Panc1 (cell line): Measurements from ENCODE around the gene SLC4A8. TPM values are rescaled to one million over a fixed set of nuclear protein-coding genes. Genes with fewer than 3 reads are reported as not detected.

Experiments
- ATAC-seq: fragments of 200-7000 bp; cut with Tn5 transposase; 2 replicates; pipeline ENCODE4 v1.9.1; 2020; ENCODE audit warnings: mild to moderate bottlenecking, moderate library complexity
- BruUV-seq: library from RNA; stranded (reverse); fragments of 400-500 nt; replicated peaks from 2 replicates; lab custom pipeline; 2021; lab: Mats Ljungman, UMichigan
- CTCF ChIA-PET: fragments of 300-600 bp; sonication (Branson Sonifier 250); formaldehyde crosslinking; loops from one replicate; lab custom pipeline; 2022; ENCODE audit warnings: antibody characterized with exemption; lab: Charles Lee
- POLR2A ChIA-PET: fragments of 300-600 bp; sonication (Branson Sonifier 250); formaldehyde crosslinking; loops from one replicate; lab custom pipeline; 2022; ENCODE audit warnings: antibody characterized with exemption; lab: Charles Lee
- DNase-seq: peaks from one replicate; pipeline ENCODE4 v3.0.0-alpha.2; 2010; ENCODE audit warnings: low read depth, low spot score
- H3K27ac ChIP-seq: 2 replicates; pipeline ENCODE4 v1.5.1; 2011; ENCODE audit warnings: mild to moderate bottlenecking, low read length, inconsistent platforms
- H3K27me3 ChIP-seq: fragments of 200-500 bp; sonication (Bioruptor generic); 2 replicates; pipeline ENCODE4 v1.6.0; 2014; ENCODE audit warnings: low read length, inconsistent platforms; ENCODE audit not compliant: control insufficient read depth, insufficient read depth
- H3K36me3 ChIP-seq: fragments of 200-500 bp; sonication (Bioruptor generic); 2 replicates; pipeline ENCODE4 v1.5.1; 2014; ENCODE audit warnings: inconsistent platforms, mild to moderate bottlenecking, low read length, moderate library complexity; ENCODE audit not compliant: control insufficient read depth, insufficient read depth
- H3K4me1 ChIP-seq: 2 replicates; pipeline ENCODE4 v1.5.1; 2011; ENCODE audit warnings: inconsistent platforms, mild to moderate bottlenecking, low read length, moderate library complexity; ENCODE audit not compliant: control insufficient read depth, insufficient read depth
- H3K4me3 ChIP-seq, 2 experiments: 2 replicates each; pipeline ENCODE4 v1.5.1; 2011 to 2012; ENCODE audit warnings: low read depth in 2 of 2, low read length in 2 of 2, mild to moderate bottlenecking in 2 of 2, inconsistent platforms in 1 of 2, moderate library complexity in 1 of 2
- H3K9me3 ChIP-seq: fragments of 200-500 bp; sonication (Bioruptor generic); 2 replicates; pipeline ENCODE4 v1.5.1; 2014; ENCODE audit warnings: low read depth, mild to moderate bottlenecking, inconsistent platforms, low read length, moderate library complexity; ENCODE audit not compliant: control insufficient read depth, insufficient read depth
- CTCF ChIP-seq: fragments of 450-650 bp; IDR thresholded peaks from 2 replicates; pipeline ENCODE4 v1.5.1; 2017; ENCODE audit warnings: mild to moderate bottlenecking
- POLR2AphosphoS5 ChIP-seq: IDR thresholded peaks from 2 replicates; pipeline ENCODE4 v1.6.1; 2012; ENCODE audit warnings: mild to moderate bottlenecking, low read depth, low read length, moderate library complexity
- REST ChIP-seq, 2 experiments: IDR thresholded peaks; 2 replicates each; pipeline ENCODE4 v1.6.1; 2011 to 2012; ENCODE audit warnings: low read depth in 2 of 2, control low read depth in 1 of 2, low read length in 1 of 2, mild to moderate bottlenecking in 1 of 2, moderate library complexity in 1 of 2; ENCODE audit not compliant: insufficient read depth in 1 of 2
- SIN3A ChIP-seq: IDR thresholded peaks from 2 replicates; pipeline ENCODE4 v1.6.1; 2012; ENCODE audit warnings: low read depth, mild to moderate bottlenecking, low read length, moderate library complexity, borderline replicate concordance; ENCODE audit not compliant: insufficient read depth
- TCF7L2 ChIP-seq: IDR thresholded peaks from 2 replicates; pipeline ENCODE4 v1.6.1; 2011; ENCODE audit warnings: mild to moderate bottlenecking, low read depth, low read length, inconsistent platforms
- in situ Hi-C: cut with HindIII; loops from 2 replicates; pipeline ENCODE4 v1.10.0; 2016; ENCODE audit warnings: low sequenced_read_pairs, low pct_unique_long_range_greater_than_20kb
- intact Hi-C: fragments of 100-400 bp; cut with micrococcal nuclease; formaldehyde crosslinking; loops from one replicate; pipeline ENCODE4 v1.10.0; 2022; ENCODE audit not compliant: unreplicated experiment
- total RNA-seq: library from RNA; stranded (reverse); gene quantifications from one replicate; pipeline ENCODE4 v1.2.1, GENCODE V29; 2021; ENCODE audit not compliant: unreplicated experiment

Gene SLC4A8
- total RNA-seq, 1 experiment from 2014 or later = 18.8 TPM

DNA sequence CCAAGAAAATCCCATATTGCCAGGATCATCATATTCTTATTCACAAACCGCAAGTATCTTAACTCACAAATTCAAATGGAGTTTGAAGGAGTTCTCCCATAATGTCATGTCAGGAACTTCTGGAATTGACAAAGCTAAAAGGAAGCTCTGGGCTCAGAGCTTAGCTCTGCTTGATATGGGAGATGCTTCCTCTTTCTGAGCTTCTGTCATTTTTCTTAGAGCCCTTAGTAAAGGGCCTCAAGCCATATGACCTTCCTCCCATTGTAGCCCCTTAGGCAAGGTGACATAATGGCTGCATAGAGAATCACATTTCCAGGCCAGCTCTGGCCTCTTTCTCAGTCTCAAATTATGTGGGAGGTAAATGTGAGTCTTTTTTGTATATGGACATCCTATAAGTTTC, 40.9 kb downstream of the SLC4A8 start:
- no peaks in the 10 kb centered on the region; the same call in 1 of the 2 replicates for H3K36me3 ChIP-seq

GRCh38 chr12:51470116-51470515, 45.5 kb downstream of the SLC4A8 start:
- intact Hi-C loops = no loop called here
- TF ChIP-seq CTCF (no peak), REST (IDR thresholded peaks at IDR 0.05; ENCODE audit: insufficient read depth in 1 of 2, low read depth in 2 of 2, low read length in 1 of 2) (no peak), SIN3A (no peak)
- Histone ChIP-seq H3K27me3 (no peaks in the 10 kb centered on the region), H3K4me3 (no peak overlapping the region), H3K4me1 (no peaks in the 10 kb centered on the region), H3K27ac (no peak overlapping the region), H3K9me3 (no peaks in the 10 kb centered on the region), H3K36me3 (no peaks in the 10 kb centered on the region; the same call in 1 of the 2 replicates)
- CTCF ChIA-PET = no interaction called here
- POLR2A ChIA-PET = interaction anchor here (0.6 kb wide), 1 partner anchor 906 kb away, joined by 5 read pairs; no protein-coding TSS in a partner anchor
- BruUV-seq = no TSS peak
- in situ Hi-C loops = no loop called here
- DNase-seq (no peak), ATAC-seq (no peak)

More for the DNA sequence above, 40.9 kb downstream of the SLC4A8 start:
- Histone ChIP-seq H3K27me3 (no peaks in the 10 kb centered on the region), H3K4me1 (no peaks in the 10 kb centered on the region), H3K4me3 (no peak overlapping the region), H3K9me3 (no peaks in the 10 kb centered on the region), H3K27ac (no peak overlapping the region)
- POLR2A ChIA-PET = no interaction called here
- ATAC-seq (no peak), DNase-seq (no peak)
- no peak for TF ChIP-seq POLR2AphosphoS5
- no peak for TF ChIP-seq TCF7L2
- BruUV-seq = no TSS peak
- intact Hi-C loops = no loop called here
- in situ Hi-C loops = no loop called here
- CTCF ChIA-PET = no interaction called here

GRCh38 chr12:51471111-51471864, 46.7 kb downstream of the SLC4A8 start:
- BruUV-seq = no TSS peak
- no peaks in the 10 kb centered on the region; the same call in 1 of the 2 replicates for H3K36me3 ChIP-seq
- no peak for TF ChIP-seq REST (IDR thresholded peaks at IDR 0.05; ENCODE audit: insufficient read depth in 1 of 2, low read depth in 2 of 2, low read length in 1 of 2)
- no peak for TF ChIP-seq TCF7L2
- TF ChIP-seq POLR2AphosphoS5 = no peak
- no peak for TF ChIP-seq SIN3A
- TF ChIP-seq CTCF = no peak
- no peaks in the 10 kb centered on the region for H3K4me1 ChIP-seq
- no peaks in the 10 kb centered on the region for H3K27me3 ChIP-seq
- no peaks in the 10 kb centered on the region for H3K9me3 ChIP-seq
- no peak overlapping the region for H3K27ac ChIP-seq
- no peak overlapping the region for H3K4me3 ChIP-seq
- in situ Hi-C loops (no loop called here), intact Hi-C loops (no loop called here)
- POLR2A ChIA-PET = no interaction called here
- no peak for ATAC-seq
- CTCF ChIA-PET = no interaction called here
- no peak for DNase-seq
